GM12801 (cell line): ENCODE results near the gene CASP6.

ENCODE experiments used
- CTCF ChIP-seq: IDR thresholded peaks from one replicate; pipeline ENCODE4 v1.5.1; 2011; ENCODE audit warnings: control low read depth; ENCODE audit not compliant: insufficient read length; ENCODE audit errors: extremely low read depth

Gene CASP6

GRCh38 chr4:109718759-109719158, 15.5 kb upstream of the CASP6 start:
- no peak for TF ChIP-seq CTCF

GRCh38 chr4:109713500-109713899, 10.3 kb upstream of the CASP6 start:
- no peak for TF ChIP-seq CTCF

GRCh38 chr4:109708990-109709389, 5.7 kb upstream of the CASP6 start:
- no peak for TF ChIP-seq CTCF

- TF ChIP-seq CTCF: no peak
These were observed 5.2 kb upstream of the CASP6 start for GRCh38 chr4:109708435-109708834.

- TF ChIP-seq CTCF: no peak
These were observed 568 bp upstream of the CASP6 start for GRCh38 chr4:109703664-109704361.

GRCh38 chr4:109701566-109702410, 1.5 kb downstream of the CASP6 start:
- TF ChIP-seq CTCF: no peak

- no peak for TF ChIP-seq CTCF
These were observed 3.6 kb downstream of the CASP6 start for GRCh38 chr4:109699553-109700225.
